Ishikawa (cell line): ENCODE data around the gene HIVEP1.

Source experiments
- CEBPB ChIP-seq: IDR thresholded peaks from 2 replicates; pipeline ENCODE4 v1.6.1; 2012
- CREB1 ChIP-seq: IDR thresholded peaks from 2 replicates; pipeline ENCODE4 v1.6.1; 2012; ENCODE audit warnings: low read depth
- EGR1 ChIP-seq: IDR thresholded peaks from 2 replicates; pipeline ENCODE4 v1.6.1; 2012
- EP300 ChIP-seq: IDR thresholded peaks from 2 replicates; pipeline ENCODE4 v1.6.1; 2012; ENCODE audit warnings: borderline replicate concordance
- FOXM1 ChIP-seq: IDR thresholded peaks from 2 replicates; pipeline ENCODE4 v1.6.1; 2012; ENCODE audit warnings: low read depth, borderline replicate concordance
- MAX ChIP-seq: IDR thresholded peaks from 2 replicates; pipeline ENCODE4 v1.6.1; 2012
- RAD21 ChIP-seq: IDR thresholded peaks from 2 replicates; pipeline ENCODE4 v1.6.1; 2012; ENCODE audit warnings: low read depth
- TCF12 ChIP-seq: IDR thresholded peaks from 2 replicates; pipeline ENCODE4 v1.6.1; 2012; ENCODE audit warnings: low read depth
- TEAD4 ChIP-seq: IDR thresholded peaks from 2 replicates; pipeline ENCODE4 v1.6.1; 2012
- USF1 ChIP-seq: IDR thresholded peaks from 2 replicates; pipeline ENCODE4 v1.6.1; 2012
- YY1 ChIP-seq: IDR thresholded peaks from 2 replicates; pipeline ENCODE4 v1.6.1; 2012; ENCODE audit warnings: low read depth
- ZBTB7A ChIP-seq: IDR thresholded peaks from 2 replicates; pipeline ENCODE4 v1.6.1; 2012; ENCODE audit warnings: low read depth
- TF ChIP-seq, protein P1 (sequence below): IDR thresholded peaks from 2 replicates; pipeline ENCODE4 v1.6.1; 2012; ENCODE audit warnings: low read depth, mild to moderate bottlenecking

- TF ChIP-seq YY1 (no peak), FOXM1 (no peak), RAD21 (no peak), EP300 (no peak), TCF12 (no peak), EGR1 (no peak), CEBPB (no peak), MAX (no peak), ZBTB7A (no peak), CREB1 (no peak), USF1 (no peak), TEAD4 (no peak)
- TF ChIP-seq, protein P1, sequence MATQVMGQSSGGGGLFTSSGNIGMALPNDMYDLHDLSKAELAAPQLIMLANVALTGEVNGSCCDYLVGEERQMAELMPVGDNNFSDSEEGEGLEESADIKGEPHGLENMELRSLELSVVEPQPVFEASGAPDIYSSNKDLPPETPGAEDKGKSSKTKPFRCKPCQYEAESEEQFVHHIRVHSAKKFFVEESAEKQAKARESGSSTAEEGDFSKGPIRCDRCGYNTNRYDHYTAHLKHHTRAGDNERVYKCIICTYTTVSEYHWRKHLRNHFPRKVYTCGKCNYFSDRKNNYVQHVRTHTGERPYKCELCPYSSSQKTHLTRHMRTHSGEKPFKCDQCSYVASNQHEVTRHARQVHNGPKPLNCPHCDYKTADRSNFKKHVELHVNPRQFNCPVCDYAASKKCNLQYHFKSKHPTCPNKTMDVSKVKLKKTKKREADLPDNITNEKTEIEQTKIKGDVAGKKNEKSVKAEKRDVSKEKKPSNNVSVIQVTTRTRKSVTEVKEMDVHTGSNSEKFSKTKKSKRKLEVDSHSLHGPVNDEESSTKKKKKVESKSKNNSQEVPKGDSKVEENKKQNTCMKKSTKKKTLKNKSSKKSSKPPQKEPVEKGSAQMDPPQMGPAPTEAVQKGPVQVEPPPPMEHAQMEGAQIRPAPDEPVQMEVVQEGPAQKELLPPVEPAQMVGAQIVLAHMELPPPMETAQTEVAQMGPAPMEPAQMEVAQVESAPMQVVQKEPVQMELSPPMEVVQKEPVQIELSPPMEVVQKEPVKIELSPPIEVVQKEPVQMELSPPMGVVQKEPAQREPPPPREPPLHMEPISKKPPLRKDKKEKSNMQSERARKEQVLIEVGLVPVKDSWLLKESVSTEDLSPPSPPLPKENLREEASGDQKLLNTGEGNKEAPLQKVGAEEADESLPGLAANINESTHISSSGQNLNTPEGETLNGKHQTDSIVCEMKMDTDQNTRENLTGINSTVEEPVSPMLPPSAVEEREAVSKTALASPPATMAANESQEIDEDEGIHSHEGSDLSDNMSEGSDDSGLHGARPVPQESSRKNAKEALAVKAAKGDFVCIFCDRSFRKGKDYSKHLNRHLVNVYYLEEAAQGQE = no peak
Measured at GRCh38 chr6:12175626-12176025, 163.5 kb downstream of the HIVEP1 start.
